ENCODE results near the gene XYLB.

The XYLB gene

DNA sequence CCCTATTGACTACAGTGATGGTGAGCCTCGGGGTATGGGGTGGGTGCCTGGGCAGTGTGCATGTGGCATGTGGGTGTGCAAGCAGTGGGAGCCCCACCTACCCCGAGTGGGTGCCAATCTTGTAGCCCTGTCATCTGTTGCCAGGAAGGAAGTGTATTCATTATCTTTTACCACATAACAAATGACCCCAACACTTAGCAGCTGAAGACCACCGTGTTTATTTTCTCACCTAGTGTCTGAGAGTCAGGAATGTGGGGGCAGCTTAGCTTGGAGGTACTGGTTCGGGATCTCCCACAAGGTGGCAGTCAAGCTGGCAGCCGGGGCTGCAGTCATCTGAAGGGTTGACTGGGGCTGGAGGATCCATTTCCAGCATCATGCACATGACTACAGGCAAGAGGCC, 21.7 kb downstream of the XYLB start:
- TF ChIP-seq, protein P1, sequence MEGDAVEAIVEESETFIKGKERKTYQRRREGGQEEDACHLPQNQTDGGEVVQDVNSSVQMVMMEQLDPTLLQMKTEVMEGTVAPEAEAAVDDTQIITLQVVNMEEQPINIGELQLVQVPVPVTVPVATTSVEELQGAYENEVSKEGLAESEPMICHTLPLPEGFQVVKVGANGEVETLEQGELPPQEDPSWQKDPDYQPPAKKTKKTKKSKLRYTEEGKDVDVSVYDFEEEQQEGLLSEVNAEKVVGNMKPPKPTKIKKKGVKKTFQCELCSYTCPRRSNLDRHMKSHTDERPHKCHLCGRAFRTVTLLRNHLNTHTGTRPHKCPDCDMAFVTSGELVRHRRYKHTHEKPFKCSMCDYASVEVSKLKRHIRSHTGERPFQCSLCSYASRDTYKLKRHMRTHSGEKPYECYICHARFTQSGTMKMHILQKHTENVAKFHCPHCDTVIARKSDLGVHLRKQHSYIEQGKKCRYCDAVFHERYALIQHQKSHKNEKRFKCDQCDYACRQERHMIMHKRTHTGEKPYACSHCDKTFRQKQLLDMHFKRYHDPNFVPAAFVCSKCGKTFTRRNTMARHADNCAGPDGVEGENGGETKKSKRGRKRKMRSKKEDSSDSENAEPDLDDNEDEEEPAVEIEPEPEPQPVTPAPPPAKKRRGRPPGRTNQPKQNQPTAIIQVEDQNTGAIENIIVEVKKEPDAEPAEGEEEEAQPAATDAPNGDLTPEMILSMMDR (IDR thresholded peaks at IDR 0.05), result no peak
- Histone ChIP-seq H3K27me3 (no peaks in the 10 kb centered on the region), H3K27ac (no peak overlapping the region), H3K9me3 (no peaks in the 10 kb centered on the region), H3K4me3 (no peak overlapping the region), H3K36me3 (peaks cover 0 to 82% (median 31%) of the 10 kb centered on the region in 3 donors), H3K4me1 (no peaks in the 10 kb centered on the region)
- intact Hi-C loops (cut with DNase I; ENCODE audit: low total_unique reads), result no loop called here
- no peak for DNase-seq

DNA sequence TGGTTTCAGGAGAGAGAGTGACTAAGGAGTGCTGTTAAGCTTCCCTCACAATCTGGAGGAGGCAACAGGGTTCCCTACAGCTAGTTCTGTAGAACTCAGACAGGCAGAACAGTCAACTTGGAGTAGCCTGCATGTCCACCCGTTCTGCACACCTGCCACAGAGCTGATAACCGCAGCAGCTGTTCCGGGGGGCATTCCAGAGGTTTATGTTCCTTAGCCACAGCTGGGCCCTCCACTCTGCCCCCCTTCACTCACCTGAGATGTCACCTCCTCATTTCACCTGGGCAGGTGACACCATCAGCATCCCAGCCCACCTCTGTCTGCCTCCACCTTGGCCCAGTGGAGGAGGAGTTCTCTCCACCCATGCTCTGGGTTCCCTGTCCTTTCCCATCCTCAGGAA, 22.6 kb downstream of the XYLB start:
- Histone ChIP-seq H3K4me1 (no peaks in the 10 kb centered on the region), H3K9me3 (no peaks in the 10 kb centered on the region), H3K4me3 (no peak overlapping the region), H3K27ac (no peak overlapping the region), H3K27me3 (no peaks in the 10 kb centered on the region), H3K36me3 (peaks cover 1 to 78% (median 38%) of the 10 kb centered on the region in 3 donors)
- intact Hi-C loops (cut with DNase I; ENCODE audit: low total_unique reads), result no loop called here
- no peak for DNase-seq
- TF ChIP-seq, protein P1 (IDR thresholded peaks at IDR 0.05), result no peak

DNA sequence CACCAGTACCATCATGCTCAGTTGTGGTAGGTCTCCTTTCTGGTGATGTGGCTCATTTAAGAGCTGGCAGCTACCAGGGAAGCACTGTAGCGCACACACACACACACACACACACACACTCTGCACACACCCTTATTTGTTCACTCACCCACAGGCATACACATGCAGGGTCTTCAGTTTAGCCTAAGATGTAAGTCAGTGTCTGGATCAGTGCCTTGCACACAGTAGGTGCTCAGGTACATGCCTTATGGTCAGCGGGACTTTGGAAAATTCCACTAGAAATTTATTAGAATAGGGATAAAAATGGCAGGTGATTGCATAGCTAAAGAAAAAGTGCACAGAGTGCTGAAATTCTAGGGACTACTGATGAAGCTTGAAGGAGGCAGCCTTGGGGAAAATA, 23.6 kb downstream of the XYLB start:
- intact Hi-C loops (cut with DNase I; ENCODE audit: low total_unique reads), result no loop called here
- DNase-seq, result no peak
- TF ChIP-seq, protein P1 (IDR thresholded peaks at IDR 0.05), result no peak
- H3K36me3 ChIP-seq, result peaks cover 7 to 83% (median 36%) of the 10 kb centered on the region in 3 donors
- no peaks in the 10 kb centered on the region for H3K27me3 ChIP-seq
- H3K4me3 ChIP-seq, result no peak overlapping the region
- no peaks in the 10 kb centered on the region for H3K4me1 ChIP-seq
- H3K9me3 ChIP-seq, result no peaks in the 10 kb centered on the region
- no peak overlapping the region for H3K27ac ChIP-seq

DNA sequence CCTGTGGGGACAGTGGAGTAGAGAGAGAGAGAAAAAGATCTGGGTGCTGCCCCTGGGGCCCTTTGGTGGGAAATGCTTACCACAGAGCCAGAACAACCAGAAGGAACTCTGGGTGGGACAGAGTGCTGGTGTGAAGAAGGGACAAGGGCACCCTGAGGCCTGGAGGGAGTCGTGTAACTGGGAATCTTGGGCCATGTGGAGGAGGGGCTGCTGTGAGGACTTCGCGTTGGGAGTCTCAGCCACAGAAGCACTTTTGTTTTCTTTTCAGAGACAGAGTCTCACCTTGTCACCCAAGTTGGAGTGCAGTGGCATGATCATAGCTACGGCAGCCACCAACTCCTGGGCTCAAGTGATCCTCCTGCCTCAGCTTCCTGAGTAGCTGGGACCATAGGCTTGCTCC, 24.3 kb downstream of the XYLB start:
- intact Hi-C loops (cut with DNase I; ENCODE audit: low total_unique reads), result no loop called here
- H3K36me3 ChIP-seq, result peaks cover 7 to 83% (median 29%) of the 10 kb centered on the region in 3 donors
- H3K4me1 ChIP-seq, result no peaks in the 10 kb centered on the region
- no peaks in the 10 kb centered on the region for H3K27me3 ChIP-seq
- no peaks in the 10 kb centered on the region for H3K9me3 ChIP-seq
- no peak overlapping the region for H3K27ac ChIP-seq
- DNase-seq, result no peak
- TF ChIP-seq, protein P1 (IDR thresholded peaks at IDR 0.05), result no peak
- H3K4me3 ChIP-seq, result no peak overlapping the region

DNA sequence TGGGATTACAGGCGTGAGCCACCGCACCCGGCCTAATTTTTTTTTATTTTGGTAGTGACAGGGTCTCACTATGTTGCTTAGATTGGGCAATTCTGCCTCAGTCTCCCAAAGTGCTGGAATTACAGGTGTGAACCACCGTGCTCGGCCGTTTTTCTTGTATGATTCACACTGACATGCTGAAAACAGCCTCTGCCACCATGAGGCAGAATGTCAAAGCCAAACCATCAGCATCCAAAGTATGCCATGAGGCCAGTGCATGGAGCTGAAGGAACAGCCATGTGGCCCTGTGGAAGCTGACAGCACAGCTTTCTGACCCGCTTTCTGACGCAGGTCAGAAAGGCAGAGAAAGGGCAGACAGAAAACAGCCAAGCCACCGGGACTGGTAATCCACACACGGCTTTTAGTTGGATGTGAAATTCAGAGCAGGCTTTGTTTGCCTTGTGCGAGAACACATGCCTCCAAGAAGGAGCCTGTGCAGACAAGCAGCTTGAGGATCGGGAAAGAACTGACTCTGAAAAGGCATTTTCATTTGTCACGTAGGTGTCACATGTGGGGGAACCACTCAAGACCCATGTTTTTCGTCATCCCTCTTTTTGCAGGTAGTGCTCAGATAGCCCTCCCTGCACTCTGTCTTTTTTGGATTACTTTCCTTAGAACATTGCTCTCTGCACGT, 25.1 kb downstream of the XYLB start:
- DNase-seq, result no peak

More for the DNA sequence above, 25.1 kb downstream of the XYLB start:
- Histone ChIP-seq H3K27me3 (no peaks in the 10 kb centered on the region), H3K27ac (no peak overlapping the region), H3K4me1 (no peaks in the 10 kb centered on the region), H3K9me3 (no peaks in the 10 kb centered on the region), H3K4me3 (no peak overlapping the region), H3K36me3 (peaks cover 7 to 82% (median 29%) of the 10 kb centered on the region in 3 donors)
- intact Hi-C loops (cut with DNase I; ENCODE audit: low total_unique reads), result no loop called here
- TF ChIP-seq, protein P1 (IDR thresholded peaks at IDR 0.05), result no peak
